Measurements from ENCODE around the gene JAG2. TPM values are rescaled to one million over a fixed set of nuclear protein-coding genes. Genes with fewer than 3 reads are reported as not detected.
A peak's percentile ranks its signal among the peaks of the same experiment; 100 is the strongest.

The JAG2 gene
- total and polyA plus RNA-seq, 2 donors from 2014 or later: 6.3 to 26.1 TPM

- FAIRE-seq: no peak
- H3K27ac ChIP-seq (ENCODE audit: low read depth in 2 of 2, low read length in 2 of 2): peak overlapping the region; percentile 9 to 51
- intact Hi-C loops (cut with DNase I): no loop called here
These were observed 15.2 kb downstream of the JAG2 start for GRCh38 chr14:105153331-105153731.

GRCh38 chr14:105152794-105153241 is 15.8 kb downstream of the JAG2 start:
- Histone ChIP-seq H3K9me3 (ENCODE audit: control insufficient read depth in 2 of 3, insufficient read depth in 1 of 3, low read length in 3 of 3) (no peaks in the 10 kb centered on the region), H3K27me3 (ENCODE audit: control insufficient read depth, insufficient read depth, low read length) (no peaks in the 10 kb centered on the region), H3K36me3 (ENCODE audit: control insufficient read depth in 2 of 3, insufficient read depth in 3 of 3, low read length in 3 of 3) (no peaks in the 10 kb centered on the region), H3K9ac (ENCODE audit: low read length in 3 of 3) (no peak overlapping the region), H3K4me1 (ENCODE audit: control insufficient read depth in 2 of 3, insufficient read depth in 2 of 3, low read depth in 1 of 3, low read length in 3 of 3) (no peaks in the 10 kb centered on the region), H3K27ac (ENCODE audit: low read depth in 2 of 2, low read length in 2 of 2) (peak overlapping the region in 1 of 2 donors; percentile 51), H3K4me3 (ENCODE audit: low read length in 3 of 3) (no peak overlapping the region)
- intact Hi-C loops (cut with DNase I): no loop called here
- DNase-seq (peak in 2 of 5 donors; percentile 43 to 76), FAIRE-seq (no peak)
- TF ChIP-seq CTCF (IDR thresholded peaks at IDR 0.05; ENCODE audit: borderline replicate concordance, extremely low read depth, insufficient read depth): no peak

More at GRCh38 chr14:105153331-105153731, 15.2 kb downstream of the JAG2 start:
- no peak overlapping the region for H3K9ac ChIP-seq (ENCODE audit: low read length in 3 of 3)
- no peaks in the 10 kb centered on the region for H3K4me1 ChIP-seq (ENCODE audit: control insufficient read depth in 2 of 3, insufficient read depth in 2 of 3, low read depth in 1 of 3, low read length in 3 of 3)
- peak; percentile 56 to 85 (median 73) for DNase-seq
- no peaks in the 10 kb centered on the region for H3K36me3 ChIP-seq (ENCODE audit: control insufficient read depth in 2 of 3, insufficient read depth in 3 of 3, low read length in 3 of 3)
- TF ChIP-seq CTCF (IDR thresholded peaks at IDR 0.05; ENCODE audit: borderline replicate concordance, extremely low read depth, insufficient read depth): no peak
- H3K4me3 ChIP-seq (ENCODE audit: low read length in 3 of 3): no peak overlapping the region
- no peaks in the 10 kb centered on the region for H3K27me3 ChIP-seq (ENCODE audit: control insufficient read depth, insufficient read depth, low read length)
- no peaks in the 10 kb centered on the region for H3K9me3 ChIP-seq (ENCODE audit: control insufficient read depth in 2 of 3, insufficient read depth in 1 of 3, low read length in 3 of 3)

GRCh38 chr14:105151838-105152793 is 16.5 kb downstream of the JAG2 start:
- H3K4me3 ChIP-seq (ENCODE audit: low read length in 3 of 3): no peak overlapping the region
- DNase-seq (peak in 3 of 5 donors; percentile 44 to 69 (median 51)), FAIRE-seq (no peak)
- no peak overlapping the region for H3K9ac ChIP-seq (ENCODE audit: low read length in 3 of 3)
- H3K27ac ChIP-seq (ENCODE audit: low read depth in 2 of 2, low read length in 2 of 2): no peak overlapping the region
- no peaks in the 10 kb centered on the region for H3K27me3 ChIP-seq (ENCODE audit: control insufficient read depth, insufficient read depth, low read length)
- no peaks in the 10 kb centered on the region for H3K9me3 ChIP-seq (ENCODE audit: control insufficient read depth in 2 of 3, insufficient read depth in 1 of 3, low read length in 3 of 3)
- no peak for TF ChIP-seq CTCF (IDR thresholded peaks at IDR 0.05; ENCODE audit: borderline replicate concordance, extremely low read depth, insufficient read depth)
- H3K4me1 ChIP-seq (ENCODE audit: control insufficient read depth in 2 of 3, insufficient read depth in 2 of 3, low read depth in 1 of 3, low read length in 3 of 3): no peaks in the 10 kb centered on the region
- intact Hi-C loops (cut with DNase I): no loop called here
- H3K36me3 ChIP-seq (ENCODE audit: control insufficient read depth in 2 of 3, insufficient read depth in 3 of 3, low read length in 3 of 3): no peaks in the 10 kb centered on the region

Measured in kidney (tissue), 14 donors.